ENCODE data around the gene GDPD5. TPM values are rescaled to one million over a fixed set of nuclear protein-coding genes. Genes with fewer than 3 reads are reported as not detected.
A peak's percentile ranks its signal among the peaks of the same experiment; 100 is the strongest.

GDPD5 gene
- total RNA-seq, 1 experiment from 2014 or later = 7.8 TPM

DNA sequence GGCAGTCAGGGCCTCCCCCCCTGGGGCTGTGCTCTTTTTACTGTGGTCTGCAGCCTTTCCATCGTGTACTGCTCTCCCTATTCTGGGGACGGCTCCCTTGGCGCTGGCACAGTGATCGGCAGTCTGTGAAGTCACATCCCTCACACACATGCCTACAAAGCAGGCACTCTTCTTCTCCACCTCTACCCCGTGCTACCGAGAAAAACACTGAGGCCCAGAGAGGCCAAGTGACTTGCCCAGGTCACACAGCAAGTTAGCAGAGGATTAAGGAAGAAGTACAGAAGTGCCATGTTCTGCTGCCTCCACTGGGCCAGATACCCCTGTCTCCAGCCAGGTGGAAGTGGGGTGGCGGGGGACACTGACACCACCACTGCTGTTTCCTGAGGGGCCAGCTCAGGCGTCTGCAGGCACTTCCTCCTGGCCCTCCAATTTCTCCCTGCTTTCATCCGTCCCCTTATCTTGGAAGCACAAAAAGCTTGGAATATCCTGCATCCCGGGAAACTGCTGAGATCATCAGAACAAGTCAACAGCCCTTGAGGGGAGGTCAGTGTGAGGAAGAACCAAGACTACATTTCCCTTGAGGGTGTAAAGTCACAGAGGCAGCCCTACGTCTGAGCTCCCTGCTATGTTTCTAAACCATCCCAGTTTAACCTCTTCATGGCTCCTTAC is 62.5 kb downstream of the GDPD5 start:
- Mint-ChIP-seq H3K4me3 (no peak overlapping the region), H3K9me3 (no peaks in the 10 kb centered on the region), H3K27ac (peak overlapping the region in 2 of 3 experiments; percentile 64 to 76; a peak in 3 of 7 replicates), H3K36me3 (ENCODE audit: insufficient read depth in 1 of 3, low read depth in 3 of 3) (no peaks in the 10 kb centered on the region; a peak in 1 of 7 replicates), H3K27me3 (ENCODE audit: low read depth) (no peaks in the 10 kb centered on the region), H3K4me1 (peaks cover 41 to 46% of the 10 kb centered on the region in 2 experiments)
- no peak overlapping the region for H3K18ac ChIP-seq (ENCODE audit: insufficient read length, low read depth, low read length)
- no peaks in the 10 kb centered on the region for H3K27me3 ChIP-seq (ENCODE audit: insufficient read depth, low read length)
- no peak overlapping the region for H4K91ac ChIP-seq (ENCODE audit: insufficient read length, low read depth, low read length)
- H2AK5ac ChIP-seq (ENCODE audit: insufficient read length, low read length) = no peak overlapping the region
- H3K23ac ChIP-seq (ENCODE audit: insufficient read length, low read depth, low read length) = no peak overlapping the region
- H3K27ac ChIP-seq (ENCODE audit: insufficient read length, low read depth, low read length) = no peak overlapping the region
- H4K20me1 ChIP-seq (ENCODE audit: control insufficient read depth, insufficient read depth, insufficient read length) = no peaks in the 10 kb centered on the region
- no peak overlapping the region for H2BK20ac ChIP-seq (ENCODE audit: low read depth, low read length, poor library complexity, severe bottlenecking)
- no peak overlapping the region for H3K4me2 ChIP-seq (ENCODE audit: insufficient read depth, insufficient read length, low read length)
- H3K4ac ChIP-seq (ENCODE audit: low read depth, low read length) = no peak overlapping the region
- H2AFZ ChIP-seq (ENCODE audit: low read length) = no peak overlapping the region
- no peak overlapping the region for H3T11ph ChIP-seq (ENCODE audit: low read length)
- H2BK5ac ChIP-seq (ENCODE audit: insufficient read length, low read length) = no peak overlapping the region
- no CpG with 5 or more reads among the region's 11 CpGs for WGBS (ENCODE audit: extremely low coverage, insufficient read length, low lambda C conversion rate)
- no peaks in the 10 kb centered on the region for H3K23me2 ChIP-seq (ENCODE audit: insufficient read length, low read depth, low read length, poor library complexity, severe bottlenecking)
- no peak overlapping the region for H4K8ac ChIP-seq (replicated peaks; ENCODE audit: insufficient read length, low read depth, low read length)
- H3K79me2 ChIP-seq (ENCODE audit: insufficient read depth, low read length) = no peaks in the 10 kb centered on the region
- DNase-seq = no peak
- no peak overlapping the region for H2BK15ac ChIP-seq (ENCODE audit: low read depth, low read length)
- H3K9me3 ChIP-seq (ENCODE audit: control insufficient read depth, low read depth, low read length) = no peaks in the 10 kb centered on the region
- TF ChIP-seq, protein P1, sequence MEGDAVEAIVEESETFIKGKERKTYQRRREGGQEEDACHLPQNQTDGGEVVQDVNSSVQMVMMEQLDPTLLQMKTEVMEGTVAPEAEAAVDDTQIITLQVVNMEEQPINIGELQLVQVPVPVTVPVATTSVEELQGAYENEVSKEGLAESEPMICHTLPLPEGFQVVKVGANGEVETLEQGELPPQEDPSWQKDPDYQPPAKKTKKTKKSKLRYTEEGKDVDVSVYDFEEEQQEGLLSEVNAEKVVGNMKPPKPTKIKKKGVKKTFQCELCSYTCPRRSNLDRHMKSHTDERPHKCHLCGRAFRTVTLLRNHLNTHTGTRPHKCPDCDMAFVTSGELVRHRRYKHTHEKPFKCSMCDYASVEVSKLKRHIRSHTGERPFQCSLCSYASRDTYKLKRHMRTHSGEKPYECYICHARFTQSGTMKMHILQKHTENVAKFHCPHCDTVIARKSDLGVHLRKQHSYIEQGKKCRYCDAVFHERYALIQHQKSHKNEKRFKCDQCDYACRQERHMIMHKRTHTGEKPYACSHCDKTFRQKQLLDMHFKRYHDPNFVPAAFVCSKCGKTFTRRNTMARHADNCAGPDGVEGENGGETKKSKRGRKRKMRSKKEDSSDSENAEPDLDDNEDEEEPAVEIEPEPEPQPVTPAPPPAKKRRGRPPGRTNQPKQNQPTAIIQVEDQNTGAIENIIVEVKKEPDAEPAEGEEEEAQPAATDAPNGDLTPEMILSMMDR (conservative IDR thresholded peaks at IDR 0.05) = no peak
- no peak overlapping the region for H3K9ac ChIP-seq (ENCODE audit: extremely low read depth, insufficient read length, low read length)
- H2BK12ac ChIP-seq (ENCODE audit: insufficient read length, low read depth, low read length) = no peak overlapping the region
- H3K14ac ChIP-seq (ENCODE audit: insufficient read depth, low read length) = 0 out of 2 replicates have a peak overlapping the region, but pooled peaks have one; percentile 11
- no peaks in the 10 kb centered on the region; the same call in 1 of the 2 replicates for H3K4me1 ChIP-seq (ENCODE audit: insufficient read depth, low read length)
- no peak overlapping the region for H3K56ac ChIP-seq (ENCODE audit: insufficient read length, low read depth, low read length)
- H3K79me1 ChIP-seq (ENCODE audit: insufficient read depth, low read depth, low read length, poor library complexity, severe bottlenecking) = no peaks in the 10 kb centered on the region
- H2BK120ac ChIP-seq (ENCODE audit: low read depth, low read length, poor library complexity, severe bottlenecking) = no peak overlapping the region
- H4K5ac ChIP-seq (ENCODE audit: insufficient read length, low read depth, low read length) = no peak overlapping the region
